Measurements from ENCODE around the gene MAP4K5.

- no peak for TF ChIP-seq YY1 (IDR thresholded peaks at IDR 0.05; ENCODE audit: insufficient read depth, insufficient read length)
- TF ChIP-seq ZNF274 (IDR thresholded peaks at IDR 0.05; ENCODE audit: low read depth, low read length), result no peak
Measured at GRCh38 chr14:50400461-50400860, 131.9 kb downstream of the MAP4K5 start.
